HG03432 (cell line): ENCODE results near the gene ASMTL.
"Not testable (repeated sequence)": the region's sequence is repeated elsewhere in the genome, so short reads cannot be mapped to it uniquely, and the experiment has no call there.

Experiments used
- ATAC-seq: cut with Tn5 transposase; IDR thresholded peaks from one replicate; pipeline ENCODE4 v1.9.1; 2021; ENCODE audit warnings: mild to moderate bottlenecking, moderate library complexity; ENCODE audit not compliant: unreplicated experiment

ASMTL gene

DNA sequence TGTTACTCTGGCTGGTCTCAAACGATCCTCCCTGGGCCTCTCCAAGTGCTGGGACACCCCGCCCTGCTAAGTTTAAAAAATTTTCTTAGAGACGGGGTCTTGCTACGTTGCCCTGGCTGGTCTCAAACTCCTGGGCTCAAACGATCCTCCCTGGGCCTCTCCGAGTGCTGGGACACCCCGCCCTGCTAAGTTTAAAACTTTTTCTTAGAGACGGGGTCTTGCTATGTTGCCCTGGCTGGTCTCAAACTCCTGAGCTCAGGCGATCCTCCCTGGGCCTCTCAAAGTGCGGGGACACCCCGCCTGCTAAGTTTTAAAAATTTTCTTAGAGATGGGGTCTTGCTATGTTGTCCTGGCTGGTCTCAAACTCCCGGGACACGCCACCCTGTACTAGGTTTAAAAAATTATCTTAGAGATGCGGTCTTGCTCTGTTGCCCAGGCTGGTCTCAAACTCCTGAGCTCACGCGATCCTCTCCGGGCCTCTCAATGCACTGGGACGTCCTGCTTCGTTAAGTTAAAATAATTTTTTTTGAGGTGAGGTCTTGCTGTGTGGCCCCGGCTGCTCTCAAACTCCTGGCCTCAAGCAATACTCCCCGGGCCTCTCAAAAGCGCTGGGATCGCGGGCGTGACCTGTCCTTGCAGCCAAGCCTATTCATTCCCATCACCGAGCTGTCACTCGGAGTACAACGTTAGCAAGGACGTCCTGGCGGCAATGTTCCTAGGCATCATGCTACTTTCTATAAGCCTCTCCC is 61.9 kb downstream of the ASMTL start:
- no peak for ATAC-seq

DNA sequence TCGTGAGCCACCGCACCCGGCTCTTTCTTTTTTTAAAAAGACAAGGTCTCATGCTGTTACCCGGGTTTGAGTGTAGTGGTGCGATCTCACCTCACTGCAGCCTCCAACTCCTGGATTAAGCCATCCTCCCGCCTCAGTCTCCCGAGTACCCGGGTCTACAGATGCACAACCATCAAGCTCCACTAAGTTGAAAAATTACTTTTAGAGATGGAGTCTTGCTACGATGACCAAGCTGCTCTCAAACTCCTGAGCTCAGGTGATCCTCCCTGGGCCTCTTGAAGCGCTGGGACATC is 62.8 kb downstream of the ASMTL start:
- no peak for ATAC-seq

DNA sequence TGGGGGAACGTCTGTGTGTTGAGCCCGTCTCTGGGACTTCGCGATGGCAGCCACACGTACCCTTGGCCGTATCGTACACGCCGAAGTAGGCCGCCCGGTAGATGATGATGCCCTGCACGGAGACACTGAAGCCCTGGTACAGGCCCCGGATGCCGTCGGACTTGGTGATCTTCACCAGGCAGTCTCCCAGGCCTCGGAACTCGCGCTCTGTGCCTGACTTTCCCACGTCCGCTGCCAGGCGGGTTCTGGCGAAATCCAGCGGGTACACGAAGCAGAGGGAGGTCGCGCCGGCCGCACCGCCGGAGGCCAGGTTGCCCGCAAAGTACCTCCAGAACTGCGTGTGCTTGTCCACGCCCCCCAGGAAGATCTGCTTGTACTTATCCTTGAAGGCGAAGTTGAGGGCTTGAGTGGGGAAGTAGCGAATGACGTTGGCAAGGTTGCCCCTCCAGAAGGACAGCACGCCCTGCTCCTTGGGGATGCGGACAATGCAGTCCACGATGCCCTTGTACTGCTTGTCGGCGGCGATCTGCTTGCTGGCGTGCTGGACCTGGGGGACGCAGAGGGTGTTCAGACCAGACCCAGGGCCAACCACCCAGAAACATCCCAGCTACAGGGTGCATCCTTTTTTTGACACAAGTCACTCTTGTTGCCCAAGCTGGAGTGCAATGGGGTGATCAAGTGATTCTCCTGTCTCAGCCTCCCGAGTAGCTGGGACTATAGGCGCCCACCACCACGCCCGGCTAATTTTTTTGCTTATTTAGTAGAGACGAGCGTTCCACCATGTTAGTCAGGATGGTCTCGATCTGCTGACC is 63.3 kb downstream of the ASMTL start:
- ATAC-seq = no peak

DNA sequence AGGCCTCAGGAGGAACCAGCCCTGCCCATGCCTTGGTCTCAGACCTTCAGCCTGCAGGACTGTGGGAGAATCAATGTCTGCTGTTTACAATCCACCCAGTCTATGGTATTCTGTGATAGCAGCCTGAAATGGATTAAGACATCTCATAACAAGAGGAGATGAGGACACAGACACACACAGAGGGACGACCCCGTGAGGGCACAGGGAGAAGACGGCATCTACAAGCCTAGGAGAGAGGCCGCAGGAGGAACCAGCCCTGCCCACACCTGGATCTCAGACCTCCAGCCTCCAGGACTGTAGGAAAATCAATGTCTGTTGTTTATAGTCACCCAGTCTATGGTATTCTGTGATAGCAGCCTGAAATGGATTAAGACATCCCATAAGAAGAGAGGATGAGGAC is 64.1 kb downstream of the ASMTL start:
- no peak for ATAC-seq

DNA sequence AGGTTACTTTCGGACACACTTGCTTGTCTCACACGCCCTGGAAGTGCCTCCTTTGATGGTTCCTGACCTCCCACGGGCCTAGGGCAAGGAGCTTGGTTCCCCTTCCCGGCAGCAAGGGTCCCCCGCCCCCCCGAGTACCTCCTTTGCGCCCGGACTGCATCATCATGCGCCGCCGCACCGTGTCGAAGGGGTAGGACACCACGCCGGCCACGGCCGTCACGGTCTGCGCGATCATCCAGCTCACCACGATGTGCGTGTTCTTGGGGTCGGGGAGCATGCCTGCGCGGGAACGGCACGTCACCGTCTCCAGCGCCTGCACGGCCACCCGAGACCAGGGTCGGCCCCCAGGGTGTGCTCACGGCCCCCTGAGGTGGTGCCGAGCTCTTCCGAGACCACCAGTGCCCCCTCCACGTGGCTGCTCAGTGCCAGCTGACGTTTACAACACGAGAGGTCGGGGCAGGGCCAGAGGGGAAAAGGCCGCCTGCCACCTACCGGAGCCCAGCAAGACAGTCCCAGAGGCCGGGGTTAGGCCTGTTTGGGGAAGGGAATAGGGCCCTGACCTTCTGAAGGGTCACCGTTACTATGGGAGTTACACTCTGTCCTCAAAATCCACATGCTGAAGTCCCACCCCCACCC is 65.5 kb downstream of the ASMTL start:
- ATAC-seq = no peak

DNA sequence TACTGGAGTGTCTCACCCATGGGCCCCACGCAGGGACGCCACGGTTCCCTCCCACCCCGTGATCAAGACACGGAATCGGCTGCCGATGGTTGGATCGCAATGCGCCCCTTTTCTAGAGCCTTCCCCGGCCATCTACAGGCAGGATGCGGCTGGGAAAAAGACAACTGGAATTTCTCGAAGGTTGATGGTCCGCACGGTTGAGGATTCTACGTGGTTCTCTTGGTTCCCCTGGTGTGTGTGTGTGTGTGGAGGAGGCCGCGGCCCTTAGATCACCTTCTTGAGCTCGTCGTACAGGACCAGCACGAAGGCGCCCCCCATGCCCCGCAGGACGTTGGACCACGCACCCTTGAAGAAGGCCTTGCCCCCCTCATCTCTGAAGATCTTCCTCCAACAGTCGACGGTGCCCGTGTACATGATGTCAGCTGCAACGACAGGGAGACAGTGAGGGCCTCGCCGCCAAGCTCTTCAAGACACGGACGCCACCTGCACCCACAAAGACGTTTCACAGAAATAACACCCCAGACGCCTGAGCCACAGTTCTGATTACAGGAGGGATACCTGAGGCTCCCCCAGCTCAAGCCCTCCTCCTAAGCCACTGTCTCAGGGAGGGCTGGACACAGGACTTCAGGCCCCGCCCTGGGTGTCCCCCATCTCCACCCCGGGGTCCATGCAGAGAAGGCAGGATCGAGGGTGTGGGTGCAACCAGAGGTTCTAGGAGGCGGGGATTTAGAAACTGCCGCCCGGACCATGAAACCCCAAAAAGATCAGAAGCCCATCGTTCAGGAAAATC is 66.2 kb downstream of the ASMTL start:
- ATAC-seq = no peak

DNA sequence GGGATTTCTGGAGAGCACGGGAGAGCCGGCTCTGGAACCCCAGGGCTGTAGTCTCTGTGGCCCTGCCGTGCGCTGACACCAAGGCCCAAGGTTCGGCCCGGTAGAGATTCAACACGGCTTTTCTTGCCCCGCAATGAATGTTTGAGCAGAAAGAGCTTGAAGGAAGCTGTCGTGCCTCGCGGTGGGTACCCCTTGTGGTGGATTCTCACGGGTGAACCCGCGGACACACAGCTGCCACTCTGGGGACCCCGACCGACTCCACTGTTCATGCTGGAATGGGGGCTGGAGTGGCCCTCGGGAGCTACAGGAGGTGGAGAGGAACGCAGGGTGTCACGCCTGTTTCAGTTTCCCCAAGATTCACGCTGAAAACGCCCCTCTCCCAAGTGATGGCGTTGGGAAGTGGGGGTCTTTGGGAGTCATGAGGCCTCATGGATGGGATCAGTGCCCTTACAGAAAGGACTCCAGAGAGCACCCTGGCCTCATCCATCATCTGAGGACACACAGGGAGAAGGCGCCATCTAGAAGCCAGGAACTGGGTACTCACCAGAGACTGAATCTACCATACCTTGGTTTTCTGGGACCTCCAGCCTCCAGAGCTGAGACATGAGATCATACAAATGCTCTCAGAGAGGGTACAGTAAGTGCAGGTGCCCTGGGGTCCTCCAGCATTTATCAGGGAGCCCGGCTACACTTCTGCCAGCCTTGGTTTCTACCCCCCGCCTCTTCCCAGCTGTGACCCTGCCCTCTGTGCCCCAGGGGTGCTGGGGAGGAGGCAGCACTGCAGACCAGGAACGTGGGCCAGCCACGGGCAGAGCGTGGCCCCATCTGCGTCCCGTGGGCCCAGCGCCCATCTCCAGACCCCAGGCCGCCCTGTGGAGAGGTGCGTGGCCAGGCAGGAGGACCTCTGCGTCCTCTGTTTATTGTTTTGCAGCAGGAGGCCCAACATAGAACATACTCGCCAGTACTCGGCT is 67.2 kb downstream of the ASMTL start:
- ATAC-seq = no peak

DNA sequence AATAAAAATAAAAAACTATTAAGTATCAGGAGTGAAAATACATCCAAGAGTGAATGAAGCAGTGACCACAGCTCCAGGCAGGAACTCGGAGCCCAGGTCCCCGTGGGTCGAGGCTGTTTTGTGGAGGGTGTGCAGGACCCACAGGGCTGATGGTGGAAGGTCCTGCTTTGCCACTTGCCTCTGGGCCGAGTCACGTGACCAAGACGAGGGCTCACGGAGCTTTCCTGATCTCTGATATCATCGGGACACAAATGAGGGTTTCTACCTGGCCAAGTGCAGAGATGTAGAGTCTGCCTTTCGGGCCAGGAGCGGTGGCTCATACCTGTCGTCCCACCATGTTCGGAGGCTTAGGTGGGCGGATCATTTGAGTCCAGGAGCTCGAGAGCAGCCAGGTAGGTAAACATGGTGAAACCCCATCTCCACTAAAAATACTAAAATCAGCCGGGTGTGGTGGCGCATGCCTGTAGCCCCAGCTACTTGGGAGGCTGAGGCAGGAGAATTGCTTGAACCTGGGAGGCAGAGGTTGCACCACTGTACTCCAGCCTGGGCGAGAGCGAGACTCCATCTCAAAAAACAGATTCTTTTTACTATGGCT is 68.0 kb downstream of the ASMTL start:
- ATAC-seq = no peak

DNA sequence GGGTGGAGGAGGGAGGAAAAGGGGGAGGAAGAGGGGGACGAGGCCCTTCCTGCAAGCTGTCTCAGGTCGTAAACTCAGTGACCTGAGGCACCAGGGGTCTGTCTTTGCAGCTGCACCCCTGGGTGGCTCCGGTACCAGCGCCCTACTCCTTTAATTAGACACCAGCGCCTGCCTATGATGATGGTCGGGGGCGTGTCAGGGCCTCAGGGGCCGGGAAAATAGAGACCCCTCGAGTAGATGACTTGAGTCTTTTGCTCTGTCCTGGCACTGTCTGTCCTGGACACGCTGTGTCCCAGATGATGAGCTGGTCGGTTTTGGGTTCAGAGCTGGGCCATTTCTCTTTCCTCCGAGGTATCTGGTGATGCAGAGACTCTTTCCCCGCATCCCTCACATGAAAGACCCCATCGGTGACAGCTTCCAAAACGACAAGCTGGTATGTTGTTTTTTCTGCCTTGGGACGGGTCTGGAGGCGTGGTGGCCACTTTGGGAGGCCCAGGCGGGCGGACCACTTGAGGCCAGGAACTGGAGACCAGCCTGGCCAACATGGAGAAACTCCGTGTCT is 72.0 kb downstream of the ASMTL start:
- no peak for ATAC-seq

DNA sequence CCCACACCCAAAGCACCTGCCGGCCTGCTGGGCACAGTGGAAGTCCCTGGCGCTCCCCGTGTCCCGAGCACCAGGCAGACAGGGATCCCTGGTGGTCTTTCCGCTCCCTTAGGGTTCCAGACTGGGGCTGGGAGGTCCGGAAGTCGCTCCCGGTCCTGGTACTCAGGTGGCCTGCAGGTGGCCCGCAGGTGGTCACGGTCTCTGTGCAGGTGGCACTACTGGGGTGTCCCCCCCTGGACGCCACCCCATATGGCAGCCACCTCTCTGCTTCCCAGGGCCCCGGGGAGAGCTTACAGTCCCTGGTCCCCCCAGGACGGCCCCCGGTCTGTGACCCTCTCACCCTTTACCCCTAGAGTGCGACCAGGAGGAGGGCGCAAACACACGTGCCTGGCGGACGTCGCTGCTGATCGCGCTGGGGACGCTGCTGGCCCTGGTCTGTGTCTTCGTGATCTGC is 74.4 kb downstream of the ASMTL start:
- no peak for ATAC-seq

DNA sequence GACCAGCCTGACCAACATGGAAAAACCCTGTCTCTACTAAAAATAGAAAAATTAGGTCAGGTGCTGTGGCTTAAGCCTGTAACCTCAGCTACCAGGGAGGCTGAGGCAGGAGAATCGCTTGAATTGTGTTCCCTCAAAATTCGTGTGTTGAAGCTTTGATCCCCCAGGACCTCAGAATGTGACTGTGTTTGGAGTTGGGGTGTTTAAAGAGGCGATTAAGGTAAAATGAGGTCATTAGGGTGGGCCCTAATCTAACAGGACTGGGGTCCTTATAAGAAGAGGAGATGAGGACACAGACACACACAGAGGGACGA is 84.4 kb downstream of the ASMTL start:
- no peak for ATAC-seq

DNA sequence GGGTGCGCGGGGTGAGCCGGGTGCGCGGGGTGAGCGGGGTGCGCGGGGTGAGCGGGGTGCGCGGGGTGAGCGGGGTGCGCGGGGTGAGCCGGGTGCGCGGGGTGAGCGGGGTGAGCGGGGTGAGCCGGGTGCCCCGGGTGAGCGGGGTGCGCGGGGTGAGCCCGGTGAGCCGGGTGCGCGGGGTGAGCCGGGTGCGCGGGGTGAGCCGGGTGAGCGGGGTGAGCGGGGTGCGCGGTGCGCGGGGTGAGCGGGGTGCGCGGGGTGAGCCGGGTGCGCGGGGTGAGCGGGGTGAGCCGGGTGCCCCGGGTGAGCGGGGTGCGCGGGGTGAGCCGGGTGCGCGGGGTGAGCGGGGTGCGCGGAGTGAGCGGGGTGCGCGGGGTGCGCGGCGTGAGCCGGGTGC is 86.3 kb downstream of the ASMTL start:
- not testable (repeated sequence) for ATAC-seq

DNA sequence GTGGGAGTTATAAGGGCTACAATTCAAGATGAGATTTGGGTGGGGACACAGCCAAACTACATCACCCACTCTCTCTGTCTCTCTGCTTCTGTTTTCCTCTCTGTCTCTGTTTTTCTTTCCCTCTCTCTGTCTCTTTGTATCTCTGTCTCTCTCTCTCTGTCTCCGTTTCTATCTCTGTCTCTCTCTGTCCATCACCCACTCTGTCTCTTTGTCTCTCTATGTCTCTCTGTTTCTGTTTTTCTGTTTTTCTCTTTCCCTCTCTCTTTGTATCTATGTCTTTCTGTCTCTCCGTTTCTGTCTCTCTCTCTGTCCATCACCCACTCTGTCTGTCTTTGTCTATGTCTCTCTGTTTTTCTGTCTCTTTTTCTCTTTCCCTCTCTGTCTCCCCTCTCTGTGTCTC is 90.8 kb downstream of the ASMTL start:
- ATAC-seq = no peak

DNA sequence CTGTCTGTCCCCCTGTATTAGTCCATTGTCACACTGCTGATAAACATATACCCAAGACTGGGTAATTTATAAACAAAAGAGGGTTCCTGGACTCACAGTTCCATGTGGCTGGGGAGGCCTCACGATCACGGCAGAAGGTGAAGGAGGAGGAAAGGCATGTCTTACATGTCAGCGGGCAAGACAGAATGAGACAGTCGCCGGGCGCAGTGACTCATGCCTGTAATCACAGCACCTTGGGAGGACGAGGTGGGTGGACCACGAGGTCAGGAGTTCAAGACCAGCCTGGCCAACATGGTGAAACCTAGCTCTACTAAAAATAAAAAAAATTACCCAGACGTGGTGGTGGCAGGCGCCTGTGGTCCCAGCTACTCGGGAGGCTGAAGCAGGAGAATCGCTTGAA is 91.4 kb downstream of the ASMTL start:
- ATAC-seq = no peak

DNA sequence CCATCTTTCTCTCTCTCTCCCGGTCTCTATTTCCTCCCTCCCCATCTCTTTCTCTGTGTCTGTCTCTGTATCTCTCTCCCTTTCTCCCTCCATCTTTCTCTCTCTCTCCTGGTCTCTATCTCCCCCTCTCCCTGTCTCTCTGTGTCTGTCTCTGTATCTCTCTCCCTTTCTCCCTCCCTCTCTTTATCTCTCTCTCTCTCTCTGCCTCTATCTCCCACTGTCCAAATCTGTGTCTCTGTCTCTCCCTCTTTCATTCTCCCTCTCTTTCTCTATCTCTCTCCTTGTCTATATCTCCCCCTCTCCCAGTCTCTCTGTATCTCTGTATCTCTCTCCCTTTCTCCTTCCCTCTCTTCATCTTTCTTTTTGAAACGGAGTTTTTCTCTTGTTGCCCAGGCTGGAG is 92.5 kb downstream of the ASMTL start:
- no peak for ATAC-seq

DNA sequence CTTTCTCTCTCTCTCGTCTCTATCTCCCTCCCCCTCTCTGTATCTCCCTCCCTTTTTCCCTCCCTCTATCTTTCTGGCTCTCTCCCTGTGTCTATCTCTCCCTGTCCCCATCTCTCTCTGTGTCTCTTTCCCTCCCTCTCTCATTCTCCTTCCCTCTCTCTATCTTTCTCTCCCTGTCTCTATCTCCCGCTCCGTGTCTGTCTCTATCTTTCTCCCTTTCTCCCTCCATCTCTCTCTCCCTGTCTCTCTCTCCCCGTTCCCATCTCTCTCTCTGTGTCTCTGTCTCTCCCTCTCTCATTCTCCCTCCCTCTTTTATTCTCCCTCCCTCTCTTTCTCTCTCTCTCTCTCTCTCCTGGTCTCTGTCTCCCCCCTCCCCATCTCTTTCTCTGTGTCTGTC is 93.2 kb downstream of the ASMTL start:
- no peak for ATAC-seq

DNA sequence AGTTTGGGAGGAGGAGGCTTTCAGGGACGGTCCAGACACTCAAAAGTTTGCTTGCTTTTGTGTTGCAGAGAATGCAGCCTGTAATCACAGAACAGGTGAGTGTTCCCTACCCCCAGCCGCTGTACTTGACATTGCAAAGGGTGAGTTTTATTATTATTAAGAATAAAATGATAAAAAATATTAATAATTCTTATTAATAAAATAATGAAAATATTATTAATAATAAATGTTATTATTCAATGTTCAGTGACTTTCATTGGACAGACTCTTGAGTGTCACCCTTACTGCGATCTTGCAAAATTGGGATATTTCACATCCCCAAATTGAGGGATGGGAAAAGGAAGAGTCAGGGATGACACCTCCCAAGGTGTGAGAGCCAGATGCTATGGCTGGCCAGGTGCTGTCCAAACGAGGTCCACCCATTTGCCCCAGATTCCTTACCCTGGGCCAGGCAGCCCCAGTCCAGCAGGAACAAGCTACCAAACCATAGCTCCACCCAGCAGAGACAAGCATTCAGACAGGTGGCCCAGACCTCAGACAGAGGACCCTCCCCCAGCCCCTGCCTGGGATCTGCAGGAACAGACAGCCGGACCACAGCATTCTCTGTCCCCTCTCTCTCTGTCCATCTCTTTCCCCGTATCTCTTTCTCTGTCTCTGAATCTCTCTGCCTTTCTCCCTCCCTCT is 93.8 kb downstream of the ASMTL start:
- ATAC-seq = no peak

DNA sequence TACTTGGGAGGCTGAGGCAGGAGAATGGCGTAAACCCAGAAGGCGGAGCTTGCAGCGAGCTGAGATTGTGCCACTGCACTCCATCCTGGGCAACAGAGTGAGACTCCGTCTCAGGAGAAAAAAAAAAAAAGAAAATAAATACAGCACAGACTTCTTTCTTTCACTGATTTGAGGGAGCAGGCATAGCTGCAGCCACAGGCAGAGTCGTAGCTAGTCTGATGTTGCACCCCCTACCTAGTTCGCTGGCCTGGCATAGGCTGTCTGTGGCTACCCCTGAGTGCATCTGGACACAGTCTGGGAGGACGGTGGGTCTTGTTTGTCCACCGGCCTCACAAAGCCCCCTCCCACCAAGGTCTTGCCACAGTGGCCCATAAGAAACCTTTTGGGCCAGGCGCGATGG is 94.7 kb downstream of the ASMTL start:
- no peak for ATAC-seq
